Activated CD4-positive, alpha-beta T cell treated with anti-CD3 and anti-CD28 coated beads for 1 hour (primary cell): Measurements from ENCODE around the gene NSG2.
"Not testable (repeated sequence)": the region's sequence is repeated elsewhere in the genome, so short reads cannot be mapped to it uniquely, and the experiment has no call there.

Experiments
- DNase-seq: peaks from one replicate; pipeline ENCODE4 v3.0.0-alpha.2; 2020

The NSG2 gene

GRCh38 chr5:174045470-174046025, at the start of gene NSG2:
Gene NSG2 (plus strand): TSS chr5:174045706. CDS start chr5:174046756, 1,050 bp downstream.
- DNase-seq, result no peak

GRCh38 chr5:173997331-173997730, 48.2 kb upstream of the NSG2 start:
- no peak for DNase-seq

- no peak for DNase-seq
Observed at GRCh38 chr5:173998531-173998930, 47.0 kb upstream of the NSG2 start.

GRCh38 chr5:174000076-174000475, 45.4 kb upstream of the NSG2 start:
- no peak for DNase-seq

- DNase-seq, result no peak
Observed at GRCh38 chr5:174003795-174004194, 41.7 kb upstream of the NSG2 start.

- DNase-seq, result no peak
Observed at GRCh38 chr5:174008922-174009321, 36.6 kb upstream of the NSG2 start.

- DNase-seq, result no peak
Observed at GRCh38 chr5:174010365-174010764, 35.1 kb upstream of the NSG2 start.

GRCh38 chr5:174011441-174011840, 34.1 kb upstream of the NSG2 start:
- no peak for DNase-seq

- DNase-seq, result not testable (repeated sequence)
Observed at GRCh38 chr5:174020069-174020927, 25.2 kb upstream of the NSG2 start.

- DNase-seq, result no peak
Observed at GRCh38 chr5:174020928-174021304, 24.6 kb upstream of the NSG2 start.

- DNase-seq, result no peak
Observed at GRCh38 chr5:174022384-174023095, 23.0 kb upstream of the NSG2 start.

GRCh38 chr5:174030286-174030685, 15.2 kb upstream of the NSG2 start:
- no peak for DNase-seq

- DNase-seq, result no peak
Observed at GRCh38 chr5:174044466-174045254, 846 bp upstream of the NSG2 start.

GRCh38 chr5:174046558-174046957, 1.1 kb downstream of the NSG2 start:
- no peak for DNase-seq

GRCh38 chr5:174047472-174048099, 2.1 kb downstream of the NSG2 start:
- no peak for DNase-seq

GRCh38 chr5:174052636-174053035, 7.1 kb downstream of the NSG2 start:
- no peak for DNase-seq

GRCh38 chr5:174053905-174054304, 8.4 kb downstream of the NSG2 start:
- DNase-seq, result no peak

- DNase-seq, result no peak
Observed at GRCh38 chr5:174056064-174056847, 10.8 kb downstream of the NSG2 start.

GRCh38 chr5:174057206-174057605, 11.7 kb downstream of the NSG2 start:
- no peak for DNase-seq

- DNase-seq, result no peak
Observed at GRCh38 chr5:174058433-174059122, 13.1 kb downstream of the NSG2 start.

GRCh38 chr5:174059247-174059646, 13.7 kb downstream of the NSG2 start:
- DNase-seq, result no peak
